Measurements from ENCODE around the gene CEP350. TPM values are rescaled to one million over a fixed set of nuclear protein-coding genes. Genes with fewer than 3 reads are reported as not detected.

The CEP350 gene
- polyA plus RNA-seq, 1 donor: 31.9 TPM

DNA sequence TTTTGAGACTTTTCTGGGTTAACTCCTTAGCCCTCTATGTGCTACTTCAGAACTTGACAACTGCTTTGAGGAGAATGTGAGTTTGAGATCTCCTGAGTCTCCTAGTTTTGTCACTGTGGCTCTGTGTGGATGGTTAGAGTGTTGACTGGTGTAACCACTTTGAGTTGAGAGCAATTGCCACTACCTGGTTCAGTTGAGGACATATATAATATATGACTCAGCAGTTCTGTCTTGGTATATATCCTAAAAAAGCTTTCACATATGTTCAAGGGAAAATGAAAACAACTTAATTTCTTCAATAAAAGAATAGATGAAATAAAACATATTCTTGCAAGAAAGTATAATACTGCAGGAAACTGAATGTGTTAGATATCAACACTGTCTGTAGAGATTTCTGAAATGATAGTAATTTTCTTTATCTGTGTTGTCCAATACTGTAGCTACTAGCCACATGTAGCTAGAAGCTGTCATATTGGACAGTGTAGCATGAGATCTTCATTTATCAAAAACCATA is 103.3 kb downstream of the CEP350 start:
- no peak for DNase-seq (ENCODE audit: low read depth)

DNA sequence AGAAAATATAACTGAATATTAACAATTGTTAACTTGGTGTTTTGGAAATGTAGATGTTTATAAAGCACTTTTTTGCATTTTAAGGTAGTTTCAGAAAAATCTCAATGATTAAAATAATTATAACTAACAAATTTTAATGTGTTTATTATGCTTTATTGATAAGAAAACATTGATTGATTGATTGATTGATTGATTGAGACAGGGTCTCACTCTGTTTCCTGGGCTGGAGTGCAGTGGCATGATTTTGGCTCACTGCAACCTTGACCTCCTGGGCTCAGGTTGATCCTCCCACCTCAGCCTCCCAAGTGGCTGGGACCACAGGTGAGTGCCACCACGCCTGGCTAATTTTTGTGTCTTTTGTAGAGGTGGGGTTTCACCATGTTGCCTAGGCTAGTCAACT is 106.4 kb downstream of the CEP350 start:
- no peak for DNase-seq (ENCODE audit: low read depth)

DNA sequence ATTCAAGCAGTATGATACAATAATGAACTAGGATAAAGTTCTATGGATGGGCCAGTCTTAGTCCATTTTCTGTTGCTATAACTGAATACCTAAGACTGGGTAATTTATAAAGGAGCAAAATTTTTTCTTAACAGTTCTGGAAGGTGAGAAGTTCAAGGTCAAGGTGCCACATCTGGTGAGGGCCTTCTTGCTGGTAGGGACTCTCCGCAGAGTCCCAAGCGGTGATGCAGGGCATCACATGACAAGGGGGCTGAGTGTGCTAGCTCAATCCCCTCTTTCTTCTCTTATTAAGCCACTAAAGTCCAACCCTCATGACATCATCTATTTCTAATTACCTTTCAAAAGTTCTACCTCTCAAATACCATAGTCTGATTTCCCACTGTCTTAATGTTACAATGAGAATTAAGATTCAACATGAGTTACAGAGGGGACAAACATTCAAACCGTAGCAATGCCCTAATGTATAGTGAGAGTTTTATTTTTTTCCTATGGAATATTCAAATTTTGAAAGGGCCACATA is 107.9 kb downstream of the CEP350 start:
- no peak for DNase-seq (ENCODE audit: low read depth)

DNA sequence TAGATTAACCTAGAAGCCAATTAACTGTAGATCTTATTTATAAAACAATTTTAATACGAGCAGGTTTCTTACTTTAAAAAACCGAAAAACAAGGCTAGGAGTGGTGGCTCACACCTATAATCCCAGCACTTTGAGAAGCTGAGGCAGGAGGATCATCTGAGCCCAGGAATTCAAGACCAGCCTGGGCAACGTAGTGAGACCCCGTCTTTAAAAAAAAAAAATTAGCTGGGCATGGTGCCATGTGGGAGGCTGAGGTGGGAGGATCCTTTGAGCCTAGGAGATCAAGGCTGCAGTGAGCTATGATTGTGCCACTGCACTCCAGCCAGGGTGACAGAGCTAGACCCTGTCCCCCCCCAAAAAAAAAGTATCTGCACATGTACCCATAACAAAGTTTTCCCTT is 110.8 kb downstream of the CEP350 start:
- DNase-seq (ENCODE audit: low read depth): no peak

DNA sequence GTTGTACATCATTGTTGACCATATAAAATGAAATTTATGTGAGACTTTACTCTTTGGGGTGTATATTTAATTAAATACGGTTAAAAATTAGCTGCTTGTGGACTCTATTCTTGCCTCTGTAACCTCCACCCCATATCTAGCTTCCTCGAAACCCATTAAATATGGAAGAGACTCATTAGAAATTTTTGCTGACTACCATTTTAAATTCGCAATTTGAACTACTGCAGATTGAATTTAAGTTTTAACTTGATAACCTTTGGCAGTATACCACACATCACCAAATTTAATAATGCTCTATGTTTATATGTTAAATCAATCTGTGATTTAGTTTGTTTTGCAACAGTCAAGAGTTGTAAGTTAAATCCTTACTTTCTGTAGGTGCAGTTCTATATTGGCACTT is 111.5 kb downstream of the CEP350 start:
- no peak for DNase-seq (ENCODE audit: low read depth)

DNA sequence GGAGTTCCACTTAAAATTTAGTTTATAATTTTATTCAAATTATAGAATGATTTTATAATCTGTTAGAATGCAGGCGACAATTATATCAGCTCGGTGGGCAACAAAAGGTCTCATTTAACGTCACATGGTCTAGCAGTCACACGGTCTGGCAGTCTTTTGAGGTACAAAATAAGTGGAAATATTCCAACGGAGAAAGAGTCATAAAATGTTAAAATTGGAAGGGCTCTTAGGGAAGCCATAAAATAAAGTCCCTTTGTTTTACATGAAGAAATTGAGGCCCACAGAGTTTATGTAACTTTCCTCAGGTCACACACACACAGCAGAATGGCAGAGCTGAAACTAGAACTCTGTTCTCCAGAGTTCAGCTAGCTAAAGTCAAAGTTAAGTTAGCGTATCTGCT is 115.7 kb downstream of the CEP350 start:
- no peak for DNase-seq (ENCODE audit: low read depth)

DNA sequence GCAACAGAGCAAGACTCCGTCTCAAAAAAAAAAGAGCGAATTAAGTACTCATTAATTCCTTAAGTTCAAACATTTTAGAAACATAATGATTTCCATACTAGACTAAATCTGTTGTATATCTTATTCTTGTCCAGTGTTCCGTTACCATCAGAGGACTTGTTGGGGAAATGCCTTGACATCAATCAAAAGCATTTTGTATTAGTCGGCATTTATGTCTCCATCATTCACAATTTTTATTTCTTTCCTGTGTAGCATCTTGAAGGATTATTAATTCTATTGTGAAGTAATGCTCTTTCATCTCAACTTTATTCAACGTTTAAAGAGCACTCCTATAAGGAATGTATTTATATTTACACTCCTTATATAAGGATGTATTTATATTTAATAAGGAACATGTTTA is 117.1 kb downstream of the CEP350 start:
- no peak for DNase-seq (ENCODE audit: low read depth)

DNA sequence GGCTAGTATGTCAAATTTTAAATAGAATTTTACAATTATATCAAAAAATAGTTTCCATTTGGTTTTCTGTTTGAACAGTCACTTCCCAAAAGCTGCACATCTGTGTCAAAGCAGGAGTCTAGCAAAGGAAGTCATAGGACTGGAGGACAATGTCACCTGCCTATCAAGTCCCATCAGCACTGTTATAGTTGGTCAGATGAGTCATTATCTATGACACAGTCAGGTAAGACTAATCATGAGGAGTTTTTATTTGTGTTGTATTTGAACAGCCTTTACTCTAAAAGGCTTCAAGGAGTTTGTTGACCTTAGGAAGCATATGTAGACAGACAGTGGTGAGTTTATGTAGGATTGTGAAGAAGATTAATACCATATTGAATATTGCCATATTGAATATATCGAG is 125.8 kb downstream of the CEP350 start:
- no peak for DNase-seq (ENCODE audit: low read depth)

DNA sequence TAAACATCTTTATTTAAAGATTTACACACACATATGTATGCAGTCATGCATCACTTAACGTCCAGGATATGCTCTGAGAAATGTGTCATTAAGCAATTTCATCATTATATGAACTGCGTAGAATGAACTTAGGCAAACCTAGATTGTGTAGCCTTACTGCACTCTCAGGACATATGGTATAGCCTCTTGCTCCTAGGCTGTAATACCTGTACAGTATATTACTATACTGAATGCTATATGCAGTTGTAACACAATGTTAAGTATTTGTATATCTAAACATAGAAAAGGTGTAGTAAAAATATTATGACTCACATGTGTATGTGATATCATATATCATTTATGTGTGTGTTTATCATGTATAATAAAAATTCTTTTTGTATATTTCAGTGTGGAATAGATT is 126.9 kb downstream of the CEP350 start:
- no peak for DNase-seq (ENCODE audit: low read depth)

DNA sequence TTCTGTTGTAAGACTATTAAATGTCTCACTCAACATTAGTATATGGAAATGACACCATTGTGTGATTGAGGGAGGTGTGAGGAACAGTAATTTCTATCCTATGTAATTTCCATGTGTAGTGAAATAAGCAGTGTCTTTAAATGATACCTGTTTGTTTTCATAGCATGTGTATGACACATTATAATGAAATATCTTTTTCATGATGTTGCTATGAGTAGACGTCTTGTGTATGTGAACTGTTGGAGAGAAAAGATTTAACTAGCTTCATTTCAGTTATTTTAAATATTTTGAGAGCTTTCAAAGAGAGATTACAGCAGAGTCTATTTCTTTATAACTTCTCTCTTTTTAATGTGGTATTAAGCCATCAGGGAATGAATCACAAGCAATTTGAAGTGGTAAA is 128.6 kb downstream of the CEP350 start:
- DNase-seq (ENCODE audit: low read depth): no peak

DNA sequence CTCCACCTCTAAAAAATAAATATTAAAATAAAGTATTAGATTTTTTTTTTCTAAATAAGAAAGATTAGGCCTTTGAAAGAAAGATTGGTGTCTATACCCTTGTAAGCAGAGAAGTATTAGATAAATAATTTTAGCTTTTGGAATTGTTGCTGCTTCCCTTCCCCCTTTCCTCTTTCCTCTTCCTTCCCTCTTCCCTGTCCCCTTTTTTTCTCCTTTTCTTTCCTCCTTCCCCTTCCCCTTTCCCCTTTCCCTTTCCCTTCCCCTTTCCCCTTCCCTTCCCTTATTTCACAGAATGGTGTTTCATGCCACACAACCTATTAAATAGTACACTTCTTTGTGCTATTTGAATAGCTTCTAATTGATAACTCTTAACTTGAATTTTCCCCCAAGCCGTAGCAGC is 130.3 kb downstream of the CEP350 start:
- no peak for DNase-seq (ENCODE audit: low read depth)

DNA sequence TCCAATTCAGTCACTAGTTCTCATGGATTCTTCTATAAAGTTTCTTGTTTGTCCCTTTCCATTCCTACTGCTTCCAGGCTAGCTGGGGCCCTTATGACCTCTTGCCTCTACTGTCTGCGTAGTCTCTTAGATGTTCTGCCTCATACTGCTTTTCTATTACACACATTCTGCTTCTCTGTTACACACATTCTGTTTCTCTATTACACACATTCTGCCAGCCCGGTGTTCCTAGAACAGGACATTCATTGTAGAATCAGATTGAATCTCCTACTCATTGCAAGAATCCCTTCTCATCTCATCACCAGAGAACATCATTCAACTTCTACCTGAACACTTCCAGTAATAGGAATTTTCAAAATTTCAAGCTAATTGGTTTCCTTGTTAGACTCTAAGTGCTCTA is 130.7 kb downstream of the CEP350 start:
- DNase-seq (ENCODE audit: low read depth): no peak

DNA sequence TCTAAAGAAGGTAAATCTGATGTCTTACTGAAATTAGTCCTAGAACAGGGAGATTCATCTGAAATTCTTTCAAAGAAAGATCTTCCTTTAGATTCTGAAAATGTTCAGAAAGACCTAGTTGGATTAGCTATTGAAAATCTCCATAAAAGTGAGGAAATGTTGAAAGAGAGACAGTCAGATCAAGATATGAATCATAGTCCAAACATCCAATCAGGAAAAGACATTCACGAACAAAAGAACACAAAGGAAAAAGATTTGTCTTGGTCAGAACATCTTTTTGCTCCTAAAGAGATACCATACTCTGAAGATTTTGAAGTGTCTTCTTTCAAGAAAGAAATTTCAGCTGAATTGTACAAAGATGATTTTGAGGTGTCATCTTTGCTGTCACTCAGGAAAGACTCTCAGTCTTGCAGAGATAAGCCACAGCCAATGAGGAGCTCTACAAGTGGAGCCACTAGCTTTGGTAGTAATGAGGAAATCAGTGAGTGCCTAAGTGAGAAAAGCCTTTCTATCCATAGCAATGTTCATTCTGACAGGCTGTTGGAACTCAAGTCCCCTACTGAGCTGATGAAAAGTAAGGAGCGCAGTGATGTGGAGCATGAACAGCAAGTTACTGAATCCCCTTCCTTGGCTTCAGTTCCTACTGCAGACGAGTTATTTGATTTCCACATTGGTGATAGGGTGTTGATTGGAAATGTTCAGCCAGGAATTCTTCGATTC is 138.5 kb downstream of the CEP350 start:
- no peak for DNase-seq (ENCODE audit: low read depth)

DNA sequence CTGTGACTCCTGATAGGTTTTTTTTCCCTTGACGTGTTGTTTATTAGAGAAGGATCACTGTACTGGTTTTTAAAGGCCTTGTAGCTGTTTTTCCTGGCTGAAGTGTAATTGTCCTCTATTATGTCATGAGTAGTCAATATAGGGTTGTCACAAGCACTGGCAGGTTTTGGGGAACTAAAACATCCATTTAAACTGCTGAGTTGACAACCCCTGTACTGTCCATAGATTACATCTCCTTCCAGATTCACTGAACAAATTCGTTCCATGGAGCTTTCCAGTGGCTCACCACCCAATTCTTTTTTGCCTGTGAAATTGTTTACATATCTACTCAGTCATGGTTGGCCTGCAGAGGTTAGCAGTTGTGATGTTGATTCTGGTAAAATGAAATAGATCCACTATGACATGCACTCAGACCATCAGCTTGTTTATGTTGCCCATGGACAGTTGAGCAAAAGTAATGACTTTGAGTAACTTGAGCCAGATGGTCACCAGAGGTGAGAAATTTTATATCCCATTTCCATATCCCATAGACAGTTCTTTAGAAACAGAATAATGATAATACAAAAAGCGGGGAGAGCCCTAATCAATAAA is 140.2 kb downstream of the CEP350 start:
- no peak for DNase-seq (ENCODE audit: low read depth)

DNA sequence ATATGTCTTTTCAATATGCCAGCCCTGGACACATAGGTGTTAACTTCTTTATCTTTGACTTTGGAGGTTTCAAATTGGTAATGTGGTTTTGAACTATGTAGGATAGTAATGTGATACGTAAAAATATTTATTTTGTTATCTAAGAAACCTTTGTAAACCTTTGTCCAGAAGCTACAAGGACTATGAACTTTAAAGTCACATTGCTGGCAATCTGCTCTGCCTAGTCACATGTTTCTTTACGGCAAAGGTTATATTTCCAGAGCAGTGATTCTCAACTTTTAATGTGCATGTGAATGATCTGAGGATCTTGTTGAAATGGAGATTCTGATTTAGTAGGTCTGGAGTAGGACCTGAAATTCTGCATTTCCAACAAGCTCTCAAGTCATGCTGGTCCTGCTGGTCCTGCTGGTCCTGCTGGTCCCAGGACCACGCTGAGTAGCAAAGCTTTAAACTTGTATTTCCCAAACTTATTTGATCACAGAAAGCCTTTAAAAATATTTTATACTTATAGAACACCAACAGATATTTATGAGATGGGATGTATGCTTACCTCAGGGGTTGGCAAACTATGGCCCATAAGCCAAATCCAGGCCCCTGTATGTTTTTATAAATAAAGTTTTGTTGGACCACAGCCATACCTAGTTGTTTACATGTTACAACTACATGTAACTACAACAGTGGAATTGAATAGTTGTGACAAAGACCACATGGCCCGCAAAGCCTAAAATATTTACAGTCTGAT is 142.1 kb downstream of the CEP350 start:
- DNase-seq (ENCODE audit: low read depth): no peak

DNA sequence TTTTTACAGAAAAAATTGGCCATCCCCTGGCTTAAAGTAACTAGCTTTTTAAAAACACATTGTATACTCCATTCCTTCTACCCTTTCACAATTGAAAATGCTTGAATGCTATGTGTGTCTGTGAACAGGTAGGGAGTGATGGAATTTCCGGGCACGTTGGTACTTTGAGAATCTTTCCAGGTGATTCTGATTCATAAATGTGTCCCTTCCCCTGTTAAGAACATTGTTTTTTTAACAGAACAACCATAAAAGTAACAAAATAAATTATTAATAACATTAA is 142.7 kb downstream of the CEP350 start:
- DNase-seq (ENCODE audit: low read depth): no peak

DNA sequence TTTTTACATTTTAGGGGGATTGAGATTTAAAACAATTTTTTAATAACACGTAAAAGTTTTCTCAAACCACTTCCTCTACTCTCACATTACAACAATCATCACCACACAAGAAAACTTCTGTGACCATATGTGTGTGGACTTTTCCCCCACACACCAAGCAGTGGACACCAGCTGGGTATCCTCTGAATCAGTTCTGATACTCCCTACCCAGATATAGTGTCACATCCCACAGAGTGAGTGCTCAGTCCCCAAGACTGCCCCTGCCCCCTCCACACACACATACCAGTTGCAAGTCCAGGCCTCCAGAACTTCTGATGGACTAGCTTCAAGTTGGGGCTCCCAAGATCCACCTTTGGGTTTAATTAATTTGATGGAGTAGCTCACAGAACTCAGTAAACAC is 146.8 kb downstream of the CEP350 start:
- DNase-seq (ENCODE audit: low read depth): no peak

DNA sequence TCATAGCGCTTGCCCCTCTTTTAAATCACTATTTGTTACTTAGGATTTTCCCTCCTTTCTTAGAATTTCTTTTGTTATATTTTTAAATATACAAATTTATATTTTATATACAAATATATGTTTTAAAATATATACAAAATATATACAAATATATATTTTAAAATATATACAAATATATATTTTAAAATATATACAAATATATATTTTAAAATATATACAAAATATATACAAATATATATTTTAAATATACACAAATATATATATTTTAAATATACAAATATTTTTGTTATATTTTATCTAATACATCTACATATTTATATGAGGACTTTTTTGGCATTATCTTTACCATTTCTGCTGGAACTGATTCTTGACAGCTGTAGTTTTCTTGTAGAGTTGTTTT is 149.2 kb downstream of the CEP350 start:
- no peak for DNase-seq (ENCODE audit: low read depth)

DNA sequence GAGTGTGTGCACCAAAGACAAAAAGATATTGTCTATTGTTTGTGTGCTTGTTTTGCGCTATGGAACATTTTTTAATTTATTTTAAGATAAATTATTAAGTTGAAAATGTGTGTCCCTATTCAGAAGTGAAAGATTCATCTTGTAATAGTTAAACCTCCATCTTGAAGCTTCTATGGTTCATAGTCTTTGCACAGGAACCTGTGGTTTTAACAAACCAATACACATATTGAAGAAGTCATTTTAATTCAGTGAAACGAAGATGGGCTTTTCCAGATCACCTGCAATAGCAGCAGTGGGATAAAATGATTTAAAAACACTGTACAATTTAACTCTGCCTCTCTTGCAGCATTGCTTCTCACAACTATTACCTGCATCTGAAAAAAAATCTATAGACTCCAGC is 157.5 kb downstream of the CEP350 start:
- DNase-seq (ENCODE audit: low read depth): no peak

DNA sequence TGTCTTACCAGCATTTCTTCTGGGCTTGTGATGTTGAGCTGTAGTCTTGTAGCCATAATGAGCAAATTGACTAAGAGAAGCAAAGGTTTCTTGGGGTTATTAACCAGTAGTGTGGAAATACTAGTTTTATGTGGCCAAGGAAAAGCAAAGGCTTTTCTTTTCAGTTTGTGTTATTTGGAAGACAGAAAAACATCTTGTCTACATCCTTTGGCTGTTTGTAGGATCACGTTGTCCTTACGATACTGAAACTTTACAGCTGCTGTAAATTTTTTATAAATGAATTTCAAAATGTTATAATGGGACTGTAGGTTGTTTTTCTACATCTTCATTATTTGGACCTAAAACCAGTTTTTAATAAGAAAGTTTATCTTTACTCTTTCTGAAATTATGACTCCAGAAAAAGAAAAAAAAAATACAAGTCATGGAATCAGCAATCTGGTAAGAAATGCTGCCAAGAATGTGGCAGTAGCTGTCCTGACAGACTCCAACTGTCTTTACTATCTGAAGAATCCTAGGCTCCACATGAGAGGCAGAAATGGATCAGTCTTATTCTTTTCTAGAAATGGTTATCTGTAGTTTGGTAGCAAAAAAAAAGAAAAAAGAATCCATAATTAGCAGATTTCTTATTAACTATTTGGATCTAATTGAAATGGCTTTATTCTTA is 158.5 kb downstream of the CEP350 start:
- DNase-seq (ENCODE audit: low read depth): no peak

DNA sequence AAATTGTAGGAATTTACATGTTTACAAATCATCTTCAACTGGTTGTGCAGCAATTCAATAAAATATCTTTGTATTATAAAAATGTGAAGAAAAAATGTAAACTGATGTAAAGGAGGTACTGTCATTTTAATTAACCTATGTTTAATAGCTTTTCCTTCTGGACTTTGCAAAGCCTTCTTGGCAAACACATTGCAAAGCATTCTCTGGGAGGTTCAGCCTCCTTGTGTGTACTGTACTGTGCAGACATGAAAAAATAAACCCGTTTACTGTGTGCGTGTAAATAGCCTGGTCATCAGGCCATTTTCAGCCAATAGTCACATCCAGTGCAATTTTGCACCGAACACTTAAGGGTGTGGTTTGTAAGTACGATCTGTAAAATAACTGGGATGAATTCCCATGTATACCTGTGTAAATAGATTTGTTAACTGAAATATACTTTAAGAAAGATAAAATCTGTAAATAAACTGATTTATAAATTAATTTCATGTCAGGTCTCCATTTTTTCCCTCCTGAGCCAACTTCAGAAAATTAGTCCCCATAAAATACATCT is 159.9 kb downstream of the CEP350 start:
- DNase-seq (ENCODE audit: low read depth): no peak
